ENCODE measurements around the gene NRG3.

GRCh38 chr10:82882722-82883121 lies 1007.7 kb downstream of the NRG3 start:
- TF ChIP-seq CTCF (IDR thresholded peaks at IDR 0.05) (no peak), POLR2A (IDR thresholded peaks at IDR 0.05) (no peak)
